Astrocyte of the hippocampus (primary cell): ENCODE results near the gene KTN1.

Source experiments
- DNase-seq: peaks from one replicate; pipeline ENCODE4 v3.0.0; 2011; ENCODE audit warnings: low read depth, low spot score

Gene KTN1

DNA sequence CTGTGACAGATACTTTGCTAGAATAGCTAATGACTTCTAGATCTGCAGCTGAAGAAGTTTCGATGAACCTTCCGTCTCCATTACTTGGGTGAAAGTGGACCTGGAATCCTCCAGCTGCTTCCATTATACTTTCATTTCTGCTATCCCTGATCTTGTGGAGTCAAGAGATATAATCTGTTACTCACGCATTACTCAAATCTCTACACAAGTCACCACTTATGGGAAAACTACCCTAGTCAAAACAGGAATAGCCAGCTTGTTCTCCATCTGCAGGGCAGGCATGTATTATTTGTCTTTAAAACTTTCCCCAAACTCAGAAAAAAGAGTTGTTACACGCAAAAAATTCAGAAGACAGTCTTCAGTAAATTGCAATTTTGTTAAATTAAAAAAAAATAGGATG, 2.8 kb upstream of the KTN1 start:
- no peak for DNase-seq

DNA sequence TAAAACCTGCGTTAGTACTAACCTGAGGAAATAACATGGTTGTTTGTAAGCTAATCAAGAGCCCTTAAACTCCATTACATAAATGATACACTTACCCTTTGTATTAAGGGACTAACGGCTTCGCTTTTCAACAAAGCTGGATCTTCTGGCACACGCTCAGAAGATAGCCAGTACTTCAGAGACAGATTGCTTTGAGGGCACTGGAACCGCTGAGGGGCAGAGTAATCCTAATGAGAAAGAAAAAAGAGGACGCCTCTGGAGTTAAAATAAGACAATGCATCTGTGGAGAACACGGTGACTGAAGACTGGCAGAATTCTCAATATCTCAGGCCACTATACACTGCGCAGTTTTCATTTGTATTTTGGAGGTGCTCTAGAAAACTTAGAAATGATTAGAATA, 1.5 kb upstream of the KTN1 start:
- DNase-seq = no peak

DNA sequence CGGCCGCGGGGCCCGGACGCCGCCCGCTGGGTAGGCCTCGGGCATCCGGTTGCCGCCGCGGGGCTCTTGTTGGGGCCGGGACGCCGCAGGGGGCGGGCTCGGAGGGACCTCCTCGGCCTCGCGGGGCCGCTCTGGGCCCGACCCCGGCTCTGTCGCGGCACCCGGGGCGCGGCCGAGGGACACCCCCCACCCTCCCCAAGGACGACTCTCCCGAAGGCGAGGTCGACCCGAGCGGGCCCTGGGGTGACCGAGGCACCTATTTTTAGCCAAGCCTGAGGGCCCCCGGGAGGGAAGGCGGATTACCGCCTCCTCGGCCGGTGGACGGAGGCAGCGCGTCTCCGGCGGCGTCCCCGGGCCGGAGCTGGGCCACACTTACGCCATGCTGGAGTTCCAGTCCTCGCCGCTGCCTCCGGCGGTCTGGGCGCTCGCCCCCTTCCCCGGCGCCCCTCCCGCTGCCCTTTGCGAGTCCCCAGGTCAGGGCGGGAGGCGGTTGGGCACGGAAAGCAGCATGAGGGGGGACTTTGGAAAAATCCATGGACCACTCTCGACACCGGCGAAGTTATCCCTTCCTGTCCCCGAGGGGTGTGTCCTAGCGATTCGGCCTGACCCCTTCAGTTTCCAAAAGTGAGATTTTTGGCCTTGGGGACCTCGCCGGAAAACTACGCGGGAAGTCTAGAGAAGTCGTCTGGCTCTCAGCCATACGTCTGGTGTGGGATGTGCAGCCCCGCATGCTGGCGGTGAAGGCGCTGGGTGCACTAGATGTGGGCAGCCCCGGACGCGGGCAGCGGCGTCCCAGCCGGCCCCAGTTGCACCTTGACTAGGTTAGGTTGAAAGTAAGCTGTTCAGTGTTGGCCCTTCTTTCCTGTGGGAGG, 699 bp downstream of the KTN1 start:
- peak; percentile 68 for DNase-seq

DNA sequence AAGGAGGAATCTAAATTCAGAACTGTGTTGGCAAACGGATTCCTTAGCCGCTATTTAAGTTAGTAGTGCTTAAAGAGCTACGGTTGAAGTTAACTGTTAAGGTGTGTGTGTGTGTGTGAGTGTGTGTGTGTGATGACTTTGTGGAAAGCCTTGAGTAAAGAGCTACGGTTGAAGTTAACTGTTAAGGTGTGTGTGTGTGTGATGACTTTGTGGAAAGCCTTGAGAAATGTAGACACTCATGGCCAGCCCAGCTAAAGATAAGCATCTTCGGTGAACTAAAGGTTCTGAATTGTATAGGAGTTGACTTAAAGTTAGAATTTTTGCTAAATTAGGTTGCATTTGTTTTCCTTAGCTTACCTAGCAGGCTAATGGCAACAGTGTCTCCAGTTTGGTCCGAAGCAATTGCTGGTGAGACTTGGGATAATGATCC, 1.4 kb downstream of the KTN1 start:
- no peak for DNase-seq

DNA sequence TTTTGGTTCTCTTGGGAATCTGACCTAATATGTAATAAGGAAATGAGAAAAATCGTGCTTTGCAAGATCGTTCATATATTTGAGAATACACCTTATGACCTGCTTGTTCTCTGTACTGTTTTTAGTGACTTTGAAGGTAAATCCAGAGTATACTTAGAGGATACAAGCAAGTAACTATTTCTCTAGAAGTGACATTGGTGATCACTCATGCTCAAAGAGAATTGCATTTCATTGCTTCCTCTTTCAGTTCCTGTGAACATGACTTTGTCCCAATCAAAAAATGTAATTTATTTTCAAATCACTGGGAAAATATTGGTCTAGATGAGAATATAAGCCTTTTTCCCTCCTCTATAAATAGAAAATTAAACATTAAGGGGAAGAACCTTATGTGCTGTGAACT, 2.7 kb downstream of the KTN1 start:
- no peak for DNase-seq

DNA sequence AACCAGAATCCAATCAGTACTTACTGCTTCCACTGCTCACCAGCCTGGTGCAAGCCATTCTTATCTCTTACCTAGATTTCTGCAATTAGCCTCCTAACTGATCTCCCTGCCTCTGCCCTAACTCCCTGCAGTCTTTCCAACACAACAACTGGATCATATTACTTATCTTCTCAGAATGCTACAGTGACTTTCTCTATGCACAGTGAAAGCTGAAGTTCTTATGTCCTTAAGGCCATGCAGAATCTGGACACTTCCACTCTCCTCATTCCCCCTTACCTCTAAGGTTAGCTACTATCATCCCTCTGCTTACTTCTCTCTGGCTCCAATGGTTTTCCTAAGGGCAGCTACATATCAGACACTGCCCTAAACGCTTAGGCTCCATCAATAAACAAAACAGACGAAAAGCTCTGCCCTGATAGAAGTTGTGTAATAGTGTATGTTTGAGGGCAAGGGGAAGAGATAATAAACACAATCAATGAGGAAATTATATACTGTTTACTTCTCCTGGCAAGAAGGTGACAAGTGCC, 4.0 kb downstream of the KTN1 start:
- no peak for DNase-seq

DNA sequence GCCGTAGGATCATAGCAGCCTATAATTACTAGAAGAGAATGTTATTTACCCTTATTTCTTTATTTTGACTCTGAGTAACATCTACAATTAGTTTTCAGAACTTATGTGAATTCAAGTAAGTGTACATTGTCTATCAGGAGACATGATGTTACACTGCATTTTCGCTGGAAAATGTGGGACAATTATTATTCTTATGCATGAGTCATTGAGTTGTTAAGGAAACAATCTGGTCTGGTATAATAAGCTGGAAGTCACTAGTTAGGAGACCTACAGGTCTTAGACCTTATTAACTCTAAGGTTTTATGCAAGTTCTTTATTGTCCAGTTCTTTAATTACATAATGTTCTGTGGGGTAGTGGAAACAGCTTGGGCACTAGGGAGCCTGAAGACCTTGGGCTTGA, 5.8 kb downstream of the KTN1 start:
- peak; percentile 58 for DNase-seq

DNA sequence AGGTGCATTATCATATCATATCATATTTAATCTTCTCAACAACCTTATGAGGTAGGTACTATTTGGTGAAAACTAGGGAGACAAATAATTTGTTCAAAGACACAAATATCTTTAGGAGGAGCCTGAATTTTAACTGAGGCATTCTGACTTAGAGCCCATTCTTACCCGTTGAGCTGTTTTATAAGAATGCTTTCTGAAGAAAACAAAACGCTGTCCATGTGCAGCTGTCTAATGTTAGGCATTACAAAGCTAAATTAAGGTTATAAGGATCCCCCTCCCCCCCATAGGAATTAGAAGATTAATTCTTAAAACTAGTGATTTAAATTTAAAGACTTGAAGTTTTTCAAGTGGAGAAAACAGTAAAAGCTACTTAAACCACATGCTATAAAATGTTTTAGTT, 6.4 kb downstream of the KTN1 start:
- DNase-seq = no peak

DNA sequence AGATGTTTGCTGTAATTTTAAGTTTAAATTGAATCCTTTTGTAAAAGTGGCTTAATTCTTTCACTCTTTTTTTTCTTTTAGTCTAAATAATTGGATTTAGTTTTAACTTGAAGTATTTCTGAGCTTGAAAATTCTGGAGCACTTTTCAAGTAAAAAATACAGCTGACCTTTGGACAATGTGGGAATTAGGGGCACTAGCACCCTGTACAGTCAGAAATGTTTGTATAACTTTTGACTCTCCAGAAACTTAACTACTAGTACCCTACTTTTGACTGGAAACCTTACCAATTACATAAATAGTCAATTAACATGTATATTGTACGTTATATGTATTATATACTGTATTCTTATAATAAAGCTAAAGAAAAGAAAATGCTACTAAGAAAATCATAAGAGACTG, 7.8 kb downstream of the KTN1 start:
- no peak for DNase-seq

DNA sequence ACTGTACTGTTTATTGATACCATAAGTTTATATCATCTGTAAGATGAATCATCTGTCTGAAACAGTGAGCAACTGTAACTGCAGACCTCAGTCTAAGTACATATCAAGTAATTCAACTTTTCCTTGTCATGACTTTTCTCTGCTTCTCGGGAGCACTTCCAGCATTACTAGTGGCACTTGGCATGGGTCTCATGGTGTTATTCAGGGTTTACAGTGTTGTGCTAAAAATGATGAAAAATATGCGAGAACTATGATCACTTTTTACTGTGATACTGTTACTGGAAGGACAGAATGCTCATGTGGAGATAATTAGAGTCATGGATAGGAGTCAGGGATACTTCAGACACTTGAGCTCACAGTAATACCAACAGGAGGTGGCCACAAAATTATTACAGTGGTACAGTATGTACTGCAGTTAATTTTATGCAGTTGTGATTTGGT, 8.3 kb downstream of the KTN1 start:
- DNase-seq = no peak

DNA sequence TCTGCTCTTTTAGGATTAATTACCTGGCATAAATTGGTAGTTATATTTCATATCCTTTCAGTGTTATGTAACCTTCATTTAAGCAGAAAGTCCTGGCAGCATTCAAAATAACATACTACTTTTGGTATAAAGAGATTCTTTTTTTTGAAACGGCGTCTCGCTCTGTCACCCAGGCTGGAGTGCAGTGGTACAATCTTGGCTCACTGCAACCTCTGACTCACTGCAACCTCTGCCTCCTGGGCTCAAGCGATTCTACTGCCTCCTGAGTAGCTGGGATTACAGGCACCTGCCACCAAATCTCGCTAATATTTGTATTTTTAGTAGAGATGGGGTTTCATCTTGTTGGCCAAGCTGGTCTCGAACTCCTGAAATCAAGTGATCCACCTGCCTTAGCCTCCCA, 9.2 kb downstream of the KTN1 start:
- no peak for DNase-seq

DNA sequence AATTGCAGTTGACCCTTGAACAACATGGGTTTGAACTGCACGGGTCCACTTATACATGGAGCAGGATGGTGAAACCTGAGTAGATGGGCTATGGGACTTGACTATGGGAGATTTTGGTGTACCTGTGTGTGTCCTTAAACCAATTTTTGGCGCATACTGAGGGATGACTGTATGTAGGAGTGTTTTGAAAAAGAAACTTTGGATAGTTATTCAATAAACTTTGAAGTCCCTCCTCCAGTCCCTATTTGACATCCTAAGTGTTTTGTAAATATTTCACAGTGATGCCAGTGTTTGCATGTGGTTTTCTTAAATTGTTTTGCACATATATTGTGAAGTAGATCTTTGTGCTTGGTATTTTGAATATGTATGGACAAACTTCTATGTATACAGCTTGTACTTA, 12.4 kb downstream of the KTN1 start:
- DNase-seq = no peak

DNA sequence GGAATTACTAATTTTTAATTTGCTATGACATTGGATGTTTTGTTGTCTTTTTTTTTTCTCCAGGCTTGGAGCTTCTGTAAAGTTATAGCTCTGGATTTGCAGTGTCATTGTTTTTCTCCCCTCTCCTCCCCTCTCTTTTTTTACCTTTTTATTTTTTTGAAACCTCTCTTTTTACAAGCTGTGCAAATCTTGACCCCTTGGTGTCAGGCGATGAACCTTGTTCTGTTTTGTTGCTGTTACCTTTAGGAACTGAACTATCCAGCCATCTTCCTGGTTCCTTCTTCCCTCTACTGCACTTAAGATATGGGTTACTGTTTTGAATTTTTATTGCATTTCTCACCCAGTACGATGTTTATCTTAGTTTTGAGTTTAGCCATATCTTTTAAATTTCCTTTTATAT, 13.7 kb downstream of the KTN1 start:
- no peak for DNase-seq

DNA sequence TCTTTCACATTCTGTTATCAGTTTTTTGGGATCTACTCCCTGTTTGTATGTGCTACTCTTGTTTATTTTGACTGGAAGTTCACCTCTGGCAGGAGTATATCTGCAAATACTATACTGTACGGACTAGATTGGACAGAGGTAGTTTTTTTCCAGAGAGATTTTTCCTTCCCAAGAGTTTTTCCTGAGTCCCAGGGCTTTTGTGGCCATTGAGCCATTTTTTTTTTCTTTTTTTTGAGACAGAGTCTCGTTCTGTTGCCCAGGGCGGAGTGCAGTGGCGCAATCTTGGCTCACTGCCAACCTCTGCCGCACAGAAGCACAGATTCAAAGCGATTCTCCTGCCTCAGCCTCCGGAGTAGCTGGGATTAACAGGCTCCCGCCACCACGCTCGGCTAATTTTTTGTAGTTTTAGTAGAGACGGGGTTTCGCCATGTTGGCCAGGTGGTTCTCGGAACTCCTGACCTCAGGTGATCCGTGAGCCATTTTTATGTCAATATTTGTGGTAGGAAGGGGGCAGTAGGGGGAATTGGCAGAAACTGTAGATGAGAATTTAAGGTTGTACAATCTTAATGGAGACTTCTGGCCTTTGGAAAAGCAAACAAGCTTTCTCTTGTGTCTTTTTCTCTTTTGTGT, 19.4 kb downstream of the KTN1 start:
- DNase-seq = no peak

DNA sequence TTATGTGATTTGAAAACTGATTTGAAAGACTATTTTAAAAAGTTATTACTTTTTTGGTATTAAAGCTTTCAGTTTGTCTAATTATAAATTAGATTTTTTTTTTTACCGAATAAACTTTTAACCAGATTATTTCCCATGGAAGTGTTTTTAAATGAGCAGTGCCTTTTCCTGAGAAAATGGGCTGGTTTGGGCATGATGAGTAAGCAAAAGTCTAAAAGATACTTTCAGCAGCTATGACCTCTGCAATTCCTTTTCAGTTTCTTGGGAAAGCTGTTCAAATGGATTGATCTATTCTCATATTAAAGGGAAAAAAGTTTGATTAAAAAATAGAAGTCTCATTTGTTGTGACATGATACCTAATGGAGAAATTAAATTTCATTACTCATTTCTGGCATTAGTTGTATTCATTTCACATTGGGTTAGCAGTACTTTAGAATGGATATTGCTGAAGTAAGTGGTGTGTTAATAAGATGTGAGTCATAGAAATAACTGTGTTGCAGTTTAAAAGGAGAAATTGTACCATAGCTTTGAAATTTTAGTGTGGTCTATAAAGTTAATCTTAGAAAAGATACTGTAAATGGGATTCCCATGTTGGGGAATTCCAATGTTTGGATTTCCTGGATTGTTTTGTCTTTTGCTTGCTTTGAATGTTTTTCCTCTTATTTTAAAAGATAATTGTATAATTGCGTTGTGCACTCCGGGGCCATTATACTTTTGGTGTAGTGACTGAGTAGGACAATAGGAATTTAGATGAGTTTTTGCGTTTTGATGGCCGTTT, 21.0 kb downstream of the KTN1 start:
- peak; percentile 68 for DNase-seq

DNA sequence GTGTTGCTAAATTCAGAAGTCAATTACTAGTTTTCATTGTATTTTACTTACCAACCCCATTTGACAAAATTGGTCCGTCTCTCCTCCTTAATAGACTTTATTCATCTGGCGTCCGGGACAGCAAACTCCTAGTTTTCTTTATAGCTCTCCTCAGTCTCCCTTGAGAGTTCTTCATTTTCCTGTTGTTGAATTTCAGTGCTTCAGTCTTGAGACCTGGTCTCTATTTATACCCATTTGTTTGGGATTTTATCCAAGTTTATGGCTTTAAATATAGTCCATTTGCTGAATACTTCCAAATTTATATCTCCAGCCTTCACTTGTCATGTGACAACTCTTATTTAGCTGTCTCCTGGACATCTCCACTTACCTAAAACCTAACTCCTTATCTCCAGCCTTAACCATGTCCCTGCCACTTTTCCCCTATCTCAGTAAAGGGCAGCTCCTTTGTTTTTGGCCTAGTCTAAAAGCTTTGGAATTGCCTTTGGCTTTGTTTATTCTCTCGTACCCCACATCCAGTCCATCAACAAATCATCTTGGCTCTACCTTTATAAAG, 23.5 kb downstream of the KTN1 start:
- no peak for DNase-seq

DNA sequence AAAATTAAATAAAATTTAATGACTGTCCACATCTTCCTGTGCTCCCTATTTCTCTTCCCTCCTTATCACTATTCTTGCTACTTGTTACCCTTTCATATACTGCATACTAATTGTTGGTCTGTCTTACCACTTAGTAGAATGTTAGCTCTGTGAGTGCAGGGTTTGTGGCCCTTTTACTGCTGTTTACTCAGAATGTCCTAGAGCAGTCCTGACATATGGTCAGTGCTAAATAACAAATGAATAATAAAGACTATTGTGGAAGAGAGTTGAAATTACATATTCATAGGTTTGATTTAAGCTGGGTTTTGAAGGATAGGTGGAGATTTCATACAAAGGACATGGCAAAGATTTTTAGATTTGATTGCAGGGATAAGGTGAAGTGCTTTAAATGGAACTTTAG, 24.5 kb downstream of the KTN1 start:
- no peak for DNase-seq

DNA sequence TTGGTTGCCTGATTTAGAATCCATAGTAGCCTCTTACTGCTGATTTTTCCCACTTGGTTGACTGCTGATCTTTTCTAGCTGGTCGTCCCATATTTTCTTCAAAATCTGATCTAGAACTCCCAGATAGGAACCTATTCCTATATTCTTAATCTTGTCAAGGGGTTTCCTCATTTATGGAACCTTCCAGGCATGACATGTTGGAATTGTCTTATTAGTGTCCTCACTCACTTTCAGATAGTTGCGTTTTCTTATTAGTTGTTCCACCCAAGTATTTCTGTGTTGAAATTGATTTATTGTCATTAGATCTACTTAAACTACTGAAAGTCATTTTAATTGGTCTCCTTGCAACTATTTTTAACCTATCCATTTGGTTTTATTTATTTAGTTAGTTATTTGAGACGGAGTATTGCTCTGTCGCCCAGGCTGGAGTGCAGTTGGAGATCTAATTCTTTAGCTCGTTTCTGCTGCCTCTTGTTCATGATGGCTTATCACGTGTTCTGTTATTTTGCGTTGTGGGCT, 25.0 kb downstream of the KTN1 start:
- no peak for DNase-seq

DNA sequence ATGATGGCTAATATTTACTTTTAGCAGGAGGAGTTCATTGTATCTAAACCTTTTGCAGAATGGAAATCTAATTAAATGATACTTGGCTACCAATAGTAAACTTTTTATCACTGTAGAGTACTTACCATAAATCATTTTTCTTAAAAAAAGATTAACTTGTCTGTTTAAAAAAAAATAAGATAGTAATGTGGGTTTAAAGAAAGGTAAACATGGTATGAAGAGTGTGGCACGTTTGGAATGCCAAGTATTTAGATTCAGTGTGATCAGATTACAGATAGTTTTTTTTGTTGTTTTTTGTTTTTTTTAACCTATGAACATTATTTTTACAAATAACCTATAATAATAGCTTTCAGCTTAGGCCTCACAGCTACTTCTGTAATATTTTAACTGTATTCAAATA, 25.8 kb downstream of the KTN1 start:
- peak; percentile 45 for DNase-seq

DNA sequence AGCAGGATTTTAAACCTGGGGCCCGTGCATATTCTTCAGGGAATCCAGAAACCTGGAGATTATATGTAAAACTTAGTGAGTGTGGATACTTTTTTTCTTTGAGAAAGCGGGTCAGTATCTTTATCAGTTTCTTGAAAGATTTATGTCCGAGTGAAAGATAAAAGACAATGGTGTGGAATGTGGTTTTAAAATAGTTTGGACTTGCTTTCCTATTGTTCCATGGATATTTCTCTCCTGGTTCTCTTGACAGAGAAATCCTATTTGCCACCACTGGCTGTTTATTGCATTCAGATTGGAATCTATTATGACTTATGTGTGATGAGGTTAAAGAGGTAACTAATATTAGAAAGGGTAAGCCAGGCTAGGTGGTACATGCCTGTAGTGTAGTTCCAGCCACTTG, 27.4 kb downstream of the KTN1 start:
- no peak for DNase-seq

DNA sequence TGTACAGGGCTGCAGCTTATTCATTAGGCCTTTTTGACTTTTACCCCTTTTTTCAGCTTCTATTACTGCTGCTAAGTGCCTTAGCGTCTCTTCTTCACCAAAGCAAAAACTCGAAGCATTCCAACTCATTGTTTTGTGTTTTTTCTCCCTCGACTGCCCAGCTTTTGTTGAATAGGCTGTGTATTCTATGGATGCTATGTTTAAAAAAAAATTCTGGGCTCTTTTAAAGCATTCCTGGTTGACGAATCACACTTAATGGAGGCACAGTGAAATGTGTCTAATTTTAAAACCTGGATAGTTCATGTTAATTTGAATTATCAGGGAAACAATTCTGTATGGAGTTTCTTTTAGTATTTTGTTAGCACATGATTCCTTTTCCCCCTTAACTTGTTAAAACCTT, 29.7 kb downstream of the KTN1 start:
- DNase-seq = peak; percentile 73
